ENCODE measurements around the gene SOX14. TPM values are rescaled to one million over a fixed set of nuclear protein-coding genes. Genes with fewer than 3 reads are reported as not detected.

The SOX14 gene
- total RNA-seq, 3 donors from 2014 or later (not counting 1 experiment from before 2014, with no cell fraction given), result not detected

DNA sequence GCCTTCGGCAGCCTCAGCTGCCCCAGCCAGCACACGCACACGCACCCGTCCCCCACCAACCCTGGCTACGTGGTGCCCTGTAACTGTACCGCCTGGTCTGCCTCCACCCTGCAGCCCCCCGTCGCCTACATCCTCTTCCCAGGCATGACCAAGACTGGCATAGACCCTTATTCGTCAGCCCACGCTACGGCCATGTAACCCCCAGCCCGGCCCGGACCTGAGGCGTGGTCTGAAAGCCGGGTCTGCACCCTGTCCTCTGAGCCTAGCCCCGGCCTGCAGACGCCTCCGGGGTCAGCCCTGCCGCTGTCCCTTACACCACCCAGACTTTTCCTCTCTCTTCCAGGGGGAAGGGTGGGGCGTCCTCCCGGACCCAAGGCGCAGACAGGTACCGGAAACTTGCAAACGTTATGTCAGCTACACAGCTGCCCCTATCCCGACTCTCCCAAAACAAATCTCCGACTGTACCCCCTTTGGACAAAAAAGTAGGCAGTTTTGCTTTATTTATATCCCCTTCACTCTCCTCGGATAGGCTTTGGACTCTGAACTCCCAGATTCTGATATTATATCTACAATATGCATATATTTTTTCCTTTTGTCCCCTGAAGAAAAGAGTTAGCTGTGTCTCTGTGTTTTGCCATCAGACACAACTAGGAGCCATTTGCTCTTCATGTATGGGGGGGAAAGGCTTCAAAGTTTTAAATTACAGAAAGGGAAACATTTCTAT lies 1.4 kb downstream of the SOX14 start:
- no peak overlapping the region for H3K4me3 ChIP-seq (ENCODE audit: low read length)
- H3K4me1 ChIP-seq (ENCODE audit: control insufficient read depth, insufficient read depth, low read length), result no peaks in the 10 kb centered on the region
- H3K4me1 Mint-ChIP-seq, result no peaks in the 10 kb centered on the region
- TF ChIP-seq, protein P1, sequence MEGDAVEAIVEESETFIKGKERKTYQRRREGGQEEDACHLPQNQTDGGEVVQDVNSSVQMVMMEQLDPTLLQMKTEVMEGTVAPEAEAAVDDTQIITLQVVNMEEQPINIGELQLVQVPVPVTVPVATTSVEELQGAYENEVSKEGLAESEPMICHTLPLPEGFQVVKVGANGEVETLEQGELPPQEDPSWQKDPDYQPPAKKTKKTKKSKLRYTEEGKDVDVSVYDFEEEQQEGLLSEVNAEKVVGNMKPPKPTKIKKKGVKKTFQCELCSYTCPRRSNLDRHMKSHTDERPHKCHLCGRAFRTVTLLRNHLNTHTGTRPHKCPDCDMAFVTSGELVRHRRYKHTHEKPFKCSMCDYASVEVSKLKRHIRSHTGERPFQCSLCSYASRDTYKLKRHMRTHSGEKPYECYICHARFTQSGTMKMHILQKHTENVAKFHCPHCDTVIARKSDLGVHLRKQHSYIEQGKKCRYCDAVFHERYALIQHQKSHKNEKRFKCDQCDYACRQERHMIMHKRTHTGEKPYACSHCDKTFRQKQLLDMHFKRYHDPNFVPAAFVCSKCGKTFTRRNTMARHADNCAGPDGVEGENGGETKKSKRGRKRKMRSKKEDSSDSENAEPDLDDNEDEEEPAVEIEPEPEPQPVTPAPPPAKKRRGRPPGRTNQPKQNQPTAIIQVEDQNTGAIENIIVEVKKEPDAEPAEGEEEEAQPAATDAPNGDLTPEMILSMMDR (IDR thresholded peaks at IDR 0.05), result no peak
- H3K36me3 ChIP-seq (ENCODE audit: control insufficient read depth, insufficient read depth, low read length), result no peaks in the 10 kb centered on the region
- H3K27ac Mint-ChIP-seq, result no peak overlapping the region
- peak in 1 of 3 donors; percentile 12 for ATAC-seq
- H3K36me3 Mint-ChIP-seq, result peaks cover 8% of the 10 kb centered on the region
- 7% methylated on average over 27 of the region's 27 CpGs for WGBS (ENCODE audit: insufficient coverage)
- DNase-seq, result no peak
- H3K27me3 ChIP-seq (ENCODE audit: control insufficient read depth, insufficient read depth, low read length), result peaks cover 30% of the 10 kb centered on the region
- no peak overlapping the region for H3K27ac ChIP-seq (ENCODE audit: low read length)
- H3K27me3 Mint-ChIP-seq (ENCODE audit: low read depth in 2 of 2), result peaks cover 70 to 76% of the 10 kb centered on the region in 2 donors
- no peak overlapping the region for H3K4me3 Mint-ChIP-seq
- H3K9me3 ChIP-seq (ENCODE audit: control insufficient read depth, insufficient read depth, low read length), result no peaks in the 10 kb centered on the region
- intact Hi-C loops (cut with micrococcal nuclease), result no loop called here
- H3K9me3 Mint-ChIP-seq, result no peaks in the 10 kb centered on the region

DNA sequence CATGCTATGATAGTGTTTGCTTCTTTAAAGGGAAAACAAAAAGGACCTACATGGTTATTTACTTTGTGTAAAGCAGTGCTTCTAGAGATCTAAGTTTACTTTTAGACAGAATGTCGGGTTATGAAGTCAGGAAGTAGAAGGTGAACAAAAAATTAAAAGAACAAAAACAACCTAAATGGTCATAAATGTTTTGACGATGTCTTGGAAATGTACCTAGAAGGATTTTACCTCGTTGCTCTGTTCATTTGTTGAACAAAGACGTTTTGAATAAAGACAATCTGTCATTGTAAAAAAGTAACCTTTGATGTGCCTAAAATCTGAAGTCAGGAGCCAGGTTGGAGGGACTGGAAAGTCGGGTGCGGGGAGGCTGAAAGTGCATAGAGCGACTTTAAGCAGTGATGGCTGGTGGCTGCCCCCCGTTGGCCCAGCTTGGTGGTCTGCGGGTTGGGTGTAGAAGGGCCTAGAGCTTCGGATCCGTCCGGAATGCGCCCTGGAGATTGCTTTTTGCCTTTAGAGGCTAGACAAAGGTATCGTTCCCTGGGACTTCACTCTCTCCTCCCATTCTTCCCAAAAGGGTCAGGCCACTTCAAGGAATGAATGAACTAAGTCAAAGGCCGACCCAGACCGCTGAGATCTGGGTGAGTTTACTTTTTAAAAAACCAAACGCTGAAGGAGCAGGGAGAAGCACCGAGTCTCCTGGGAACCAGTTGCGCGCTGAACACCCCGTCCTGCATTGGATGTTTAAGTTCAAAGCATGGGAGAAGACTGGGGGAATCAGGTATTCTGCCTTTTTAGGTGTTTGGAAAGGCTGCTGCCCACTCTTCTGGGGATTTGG lies 2.1 kb downstream of the SOX14 start:
- H3K9me3 ChIP-seq (ENCODE audit: control insufficient read depth, insufficient read depth, low read length), result peaks cover 4% of the 10 kb centered on the region
- 6% methylated on average over 20 of the region's 21 CpGs for WGBS (ENCODE audit: insufficient coverage)

DNA sequence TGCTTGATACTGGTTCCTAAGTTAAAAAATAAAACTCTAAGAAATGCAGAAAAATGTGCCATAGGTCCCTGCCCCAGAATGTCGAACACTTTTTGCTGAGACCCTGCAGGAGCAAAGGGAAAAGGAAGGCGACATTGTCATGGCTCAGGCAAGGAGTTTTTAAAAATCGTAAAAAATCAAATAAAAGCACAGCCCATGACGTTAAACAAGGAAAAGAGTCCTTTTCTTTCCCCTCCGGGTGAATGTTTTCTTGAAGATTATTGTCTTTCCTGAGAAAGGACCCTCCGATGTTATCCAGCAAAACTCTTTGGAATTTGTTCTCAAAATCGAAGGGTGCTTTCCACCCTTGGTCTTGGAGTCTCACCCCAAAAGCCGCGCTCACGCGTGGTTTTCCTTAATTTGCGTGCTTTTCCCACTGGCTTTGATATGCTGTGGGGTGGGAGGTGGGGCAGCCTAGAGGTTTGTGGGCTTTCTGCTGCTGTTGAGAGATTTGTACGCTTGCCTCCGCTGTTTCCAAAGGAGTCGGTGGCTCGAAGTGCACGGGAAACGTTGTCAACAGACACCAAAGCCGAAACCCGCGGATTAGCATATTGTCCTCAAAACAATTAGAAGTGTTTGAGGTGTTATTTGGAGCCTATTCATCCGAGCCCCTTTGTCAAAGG lies 2.9 kb downstream of the SOX14 start:
- no peaks in the 10 kb centered on the region for H3K9me3 Mint-ChIP-seq
- H3K36me3 Mint-ChIP-seq, result peaks cover 8% of the 10 kb centered on the region
- intact Hi-C loops (cut with micrococcal nuclease), result no loop called here
- Histone ChIP-seq H3K4me1 (ENCODE audit: control insufficient read depth, insufficient read depth, low read length) (no peaks in the 10 kb centered on the region), H3K27me3 (ENCODE audit: control insufficient read depth, insufficient read depth, low read length) (peaks cover 40% of the 10 kb centered on the region), H3K9me3 (ENCODE audit: control insufficient read depth, insufficient read depth, low read length) (peaks cover 4% of the 10 kb centered on the region), H3K36me3 (ENCODE audit: control insufficient read depth, insufficient read depth, low read length) (no peaks in the 10 kb centered on the region), H3K27ac (ENCODE audit: low read length) (no peak overlapping the region), H3K4me3 (ENCODE audit: low read length) (no peak overlapping the region)
- H3K27me3 Mint-ChIP-seq (ENCODE audit: low read depth in 2 of 2), result peaks cover 67 to 71% of the 10 kb centered on the region in 2 donors
- 5% methylated on average over 22 of the region's 22 CpGs for WGBS (ENCODE audit: insufficient coverage)
- TF ChIP-seq, protein P1 (IDR thresholded peaks at IDR 0.05), result no peak
- ATAC-seq, result no peak
- DNase-seq, result no peak
- peaks cover 5 to 6% of the 10 kb centered on the region in 2 donors for H3K4me1 Mint-ChIP-seq
- H3K27ac Mint-ChIP-seq, result no peak overlapping the region
- no peak overlapping the region for H3K4me3 Mint-ChIP-seq

More for the DNA sequence above, 2.1 kb downstream of the SOX14 start:
- TF ChIP-seq, protein P1 (IDR thresholded peaks at IDR 0.05), result no peak
- peaks cover 37% of the 10 kb centered on the region for H3K27me3 ChIP-seq (ENCODE audit: control insufficient read depth, insufficient read depth, low read length)
- intact Hi-C loops (cut with micrococcal nuclease), result no loop called here
- peaks cover 65 to 70% of the 10 kb centered on the region in 2 donors for H3K27me3 Mint-ChIP-seq (ENCODE audit: low read depth in 2 of 2)
- peaks cover 8% of the 10 kb centered on the region for H3K36me3 Mint-ChIP-seq
- no peak overlapping the region for H3K4me3 Mint-ChIP-seq
- ATAC-seq (no peak), DNase-seq (no peak)
- no peaks in the 10 kb centered on the region for H3K36me3 ChIP-seq (ENCODE audit: control insufficient read depth, insufficient read depth, low read length)
- no peaks in the 10 kb centered on the region for H3K4me1 ChIP-seq (ENCODE audit: control insufficient read depth, insufficient read depth, low read length)
- no peak overlapping the region for H3K27ac Mint-ChIP-seq
- no peaks in the 10 kb centered on the region for H3K4me1 Mint-ChIP-seq
- H3K27ac ChIP-seq (ENCODE audit: low read length), result no peak overlapping the region
- H3K9me3 Mint-ChIP-seq, result no peaks in the 10 kb centered on the region
- H3K4me3 ChIP-seq (ENCODE audit: low read length), result no peak overlapping the region
